Hepatic stellate cell (primary cell): Measurements from ENCODE around the gene MYO5C.

Experiments
- DNase-seq: peaks from one replicate; pipeline ENCODE4 v3.0.0; 2011; ENCODE audit warnings: low spot score

Gene MYO5C

DNA sequence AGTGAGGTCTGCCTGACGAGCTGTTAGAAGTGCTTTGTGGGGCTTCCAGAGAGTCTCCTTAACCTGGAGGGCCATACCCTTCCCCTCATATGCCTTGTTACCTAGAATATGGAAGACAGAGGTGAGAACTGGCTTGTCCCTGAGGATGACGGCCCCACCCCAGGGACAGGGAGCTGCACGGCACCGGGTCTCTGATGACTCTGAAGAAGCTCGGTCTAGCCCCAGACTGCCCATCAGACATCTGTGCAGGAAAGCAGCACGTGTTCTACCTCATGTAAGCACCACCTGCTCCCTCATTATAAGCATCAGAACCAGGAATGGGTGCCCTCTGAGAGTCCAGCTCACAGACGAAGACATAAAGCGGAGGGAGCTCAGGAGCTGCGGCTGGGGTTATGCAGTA lies 18.0 kb downstream of the MYO5C start:
- no peak for DNase-seq

DNA sequence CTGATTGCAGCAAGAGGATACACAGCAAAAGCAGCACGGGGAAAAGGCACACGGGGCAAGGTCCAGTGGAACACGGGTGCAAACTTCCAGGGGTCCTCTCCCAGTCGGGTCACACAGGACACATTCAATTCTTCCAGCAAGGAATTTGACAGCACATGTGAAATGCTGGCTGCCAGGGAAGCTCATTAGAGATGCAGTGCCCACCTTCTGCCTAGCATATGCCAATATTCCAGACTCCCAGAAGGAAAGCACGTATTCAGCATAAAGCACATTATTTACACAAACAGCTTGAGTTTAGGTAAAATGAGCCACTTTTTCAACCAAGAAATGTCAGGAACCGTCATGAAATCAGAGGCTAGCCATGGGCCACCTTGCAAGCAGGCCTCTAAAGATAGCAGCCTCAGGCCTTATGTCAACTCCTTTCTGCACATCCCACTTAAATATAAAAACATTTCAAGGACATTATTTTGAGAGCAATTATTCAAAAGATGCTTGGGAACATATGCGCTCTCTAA lies 19.3 kb downstream of the MYO5C start:
- no peak for DNase-seq

DNA sequence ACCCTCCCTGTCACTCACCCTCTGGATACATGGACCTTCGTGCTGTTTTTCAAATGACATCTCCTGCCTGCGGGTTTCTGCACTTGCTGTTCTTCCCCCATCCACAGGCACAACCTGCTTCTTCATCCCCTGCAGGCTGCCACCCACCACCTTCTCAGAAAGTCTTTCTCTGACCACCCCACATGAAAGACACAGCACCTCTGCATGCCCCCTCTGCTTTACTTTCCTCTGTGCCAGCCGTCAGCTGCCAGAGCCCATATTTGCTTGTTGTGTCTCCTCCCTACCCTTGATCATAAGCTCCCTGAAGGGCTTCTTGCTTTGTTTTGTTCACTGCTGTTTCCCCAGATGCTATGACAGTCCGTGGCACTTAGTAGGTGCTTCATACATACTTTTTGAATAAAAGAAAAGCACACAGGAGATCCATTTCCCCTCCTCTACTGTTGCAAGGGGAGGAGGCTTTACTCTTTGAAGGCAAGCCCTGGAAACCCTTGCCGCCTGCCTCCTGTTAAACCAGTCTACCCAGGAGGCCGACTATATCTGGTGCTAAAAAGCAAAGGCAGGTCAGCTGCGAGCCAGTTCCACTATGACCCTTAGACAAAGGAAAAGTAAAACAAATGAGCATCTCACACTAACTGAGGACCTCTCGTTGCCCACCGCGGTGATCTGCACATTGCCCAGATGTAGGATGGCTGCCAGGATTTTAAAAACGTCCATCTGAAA lies 31.9 kb downstream of the MYO5C start:
- DNase-seq, result no peak

DNA sequence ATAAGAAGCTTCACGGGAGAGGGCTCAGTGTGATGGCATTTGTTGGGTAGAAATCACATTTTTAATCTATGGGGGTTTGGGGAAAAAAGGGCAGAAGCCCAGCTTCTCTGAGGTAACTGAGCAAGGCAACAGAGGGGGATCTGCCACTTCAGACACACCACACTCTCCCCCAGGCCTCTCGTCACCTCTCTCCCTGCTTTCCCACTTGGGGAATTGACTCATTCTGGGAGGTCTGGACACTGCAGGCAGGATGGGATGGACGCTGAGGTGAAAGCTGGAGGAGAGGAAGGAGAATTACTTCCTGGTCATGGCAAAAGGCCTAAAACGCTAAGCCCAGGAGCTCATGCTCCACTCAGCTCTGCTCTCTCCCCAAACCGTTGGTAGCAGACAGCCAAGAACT lies 33.2 kb downstream of the MYO5C start:
- no peak for DNase-seq

DNA sequence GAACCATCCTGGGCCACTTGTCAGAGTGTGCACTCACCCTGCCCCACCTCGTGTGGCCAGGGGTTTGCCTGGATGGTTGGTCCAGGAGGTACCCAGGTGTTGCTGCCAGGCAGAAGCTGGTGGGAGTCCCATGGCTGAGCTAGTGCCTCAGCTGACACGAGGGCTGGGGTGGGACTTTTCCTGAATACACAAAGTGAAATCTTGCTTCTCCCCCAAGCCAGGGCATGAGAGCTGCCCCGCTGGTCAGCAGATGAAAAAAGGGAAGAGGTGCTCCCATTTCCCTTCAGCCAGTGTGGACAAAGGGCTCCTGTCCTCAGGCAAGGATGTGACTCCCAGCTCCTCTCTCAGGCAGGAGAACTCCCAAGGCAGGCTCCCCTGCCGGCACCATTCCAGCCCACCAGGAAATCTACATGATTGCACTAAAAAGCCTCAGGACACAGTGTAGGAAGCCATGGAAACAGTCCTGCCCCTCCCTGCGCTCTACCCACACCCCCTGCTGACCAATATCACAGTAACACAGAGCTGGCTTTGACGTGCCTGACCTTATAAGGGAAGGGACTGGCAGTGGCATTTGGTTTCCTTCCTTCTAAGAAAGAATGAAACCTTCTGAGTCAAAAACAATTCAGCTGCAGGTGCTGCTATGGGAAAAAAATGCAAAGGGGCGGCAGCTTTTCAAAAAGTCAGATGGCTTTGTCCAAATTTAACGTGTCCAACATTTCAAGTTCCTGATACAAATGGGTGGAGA lies 33.9 kb downstream of the MYO5C start:
- DNase-seq, result peak; percentile 78

DNA sequence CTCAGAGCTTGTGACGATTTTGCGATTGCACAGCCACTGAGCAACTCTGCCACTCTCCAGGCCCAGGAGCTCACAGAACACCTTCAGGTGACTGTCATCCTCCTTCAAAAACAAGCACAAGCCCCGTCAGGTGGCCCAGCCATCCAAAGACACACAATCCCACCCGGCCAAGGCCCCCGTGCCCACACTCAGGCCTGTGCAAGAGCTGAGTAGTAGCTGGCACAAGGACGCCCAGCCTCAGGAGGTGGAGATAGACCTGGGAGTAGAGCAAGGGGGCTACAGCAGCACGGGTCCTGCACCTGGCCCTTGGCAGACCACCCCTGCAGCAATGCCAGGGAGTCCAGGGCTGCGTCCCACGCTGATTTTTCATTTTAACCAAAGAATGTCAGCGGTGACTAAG lies 34.6 kb downstream of the MYO5C start:
- DNase-seq, result no peak

DNA sequence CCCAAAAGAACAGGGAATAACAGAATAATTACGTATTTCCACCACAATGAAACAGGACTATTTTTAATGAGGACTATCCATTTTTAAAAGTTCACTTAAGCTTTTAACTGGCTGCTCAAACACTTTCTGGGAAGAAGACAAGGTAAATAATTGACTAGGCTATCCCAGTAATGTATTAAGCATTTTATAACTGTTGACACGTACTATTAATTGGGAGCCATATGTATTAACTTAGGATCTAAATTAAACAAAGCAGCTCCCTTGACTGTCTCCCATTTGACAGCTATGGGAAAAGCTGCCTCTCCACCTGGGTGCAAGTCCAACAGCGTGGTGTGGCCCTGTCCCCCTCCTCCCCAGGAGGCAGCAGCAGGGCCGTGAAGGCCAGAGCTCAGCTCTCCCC lies 36.1 kb downstream of the MYO5C start:
- DNase-seq, result no peak

DNA sequence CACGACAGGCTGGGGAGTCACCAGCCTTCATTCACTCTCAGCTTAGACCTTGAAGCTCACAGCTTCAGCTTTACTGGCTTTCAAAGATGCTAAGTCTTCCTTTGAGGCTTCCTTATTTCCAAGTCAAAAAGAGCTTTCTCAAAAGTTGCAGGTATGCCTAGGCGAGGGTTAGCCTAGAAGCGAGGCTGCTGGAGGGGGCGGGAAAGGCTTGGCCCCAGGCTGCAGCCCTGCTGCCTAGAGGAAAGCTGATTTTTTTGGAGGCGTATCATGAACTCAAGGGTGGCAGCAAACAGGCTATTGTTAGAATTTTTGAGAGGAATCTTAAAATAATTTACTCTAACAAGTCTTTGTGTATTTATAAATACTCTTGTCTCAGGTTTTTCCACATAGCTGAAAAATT lies 37.1 kb downstream of the MYO5C start:
- no peak for DNase-seq

DNA sequence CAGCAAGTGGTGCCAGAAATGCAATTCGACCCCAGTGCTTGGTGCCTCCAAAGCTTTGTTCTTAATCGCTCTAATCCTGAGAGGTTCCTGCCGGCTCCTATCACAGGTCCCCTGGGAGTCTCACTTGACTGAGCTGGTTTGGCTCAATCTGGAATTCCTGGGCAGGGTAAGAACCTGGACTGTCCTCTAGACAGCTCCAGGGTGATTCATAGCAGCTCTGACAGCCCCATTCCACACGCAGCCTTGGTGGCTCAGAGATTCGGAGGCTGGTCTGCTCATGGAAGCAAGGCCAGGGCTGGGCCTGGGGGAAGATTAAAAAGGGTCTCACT lies 37.9 kb downstream of the MYO5C start:
- DNase-seq, result peak; percentile 93

DNA sequence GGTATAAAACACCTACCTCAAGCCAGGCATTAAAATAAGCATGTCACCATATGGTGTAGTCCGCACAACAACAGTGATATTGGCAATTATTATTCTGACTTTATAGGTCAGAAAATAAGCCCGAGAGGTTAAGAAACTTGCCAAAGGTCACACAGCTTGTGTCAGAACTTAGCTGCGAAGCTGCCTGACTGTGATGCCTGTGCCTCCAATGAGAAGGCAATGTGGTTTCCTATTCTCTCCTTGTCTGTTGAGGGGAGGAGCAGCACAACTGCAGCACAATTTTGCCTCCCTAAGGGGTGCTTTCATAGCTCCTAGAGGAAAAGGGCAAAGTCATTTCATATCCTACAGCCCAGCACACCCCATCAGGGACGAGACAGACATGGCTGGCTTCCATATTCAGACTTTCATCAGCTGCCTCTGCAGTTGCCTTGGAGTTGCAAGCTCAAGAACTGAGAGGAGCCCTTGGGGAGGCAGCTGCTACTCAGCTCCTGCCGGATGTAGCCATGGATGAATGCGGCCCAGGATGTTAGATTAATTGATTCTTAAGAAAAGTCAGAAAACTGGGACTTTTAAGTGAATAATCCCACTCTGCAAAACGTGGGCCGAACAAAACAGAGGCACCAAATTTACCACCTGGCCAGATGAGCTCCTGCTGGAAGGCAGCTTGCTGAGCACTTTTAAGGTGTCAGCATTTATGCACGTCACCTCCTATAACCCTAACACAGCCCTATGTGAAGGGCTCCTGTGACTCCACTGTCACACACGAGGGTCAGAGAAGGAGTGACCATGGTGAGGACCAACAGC lies 38.5 kb downstream of the MYO5C start:
- no peak for DNase-seq

DNA sequence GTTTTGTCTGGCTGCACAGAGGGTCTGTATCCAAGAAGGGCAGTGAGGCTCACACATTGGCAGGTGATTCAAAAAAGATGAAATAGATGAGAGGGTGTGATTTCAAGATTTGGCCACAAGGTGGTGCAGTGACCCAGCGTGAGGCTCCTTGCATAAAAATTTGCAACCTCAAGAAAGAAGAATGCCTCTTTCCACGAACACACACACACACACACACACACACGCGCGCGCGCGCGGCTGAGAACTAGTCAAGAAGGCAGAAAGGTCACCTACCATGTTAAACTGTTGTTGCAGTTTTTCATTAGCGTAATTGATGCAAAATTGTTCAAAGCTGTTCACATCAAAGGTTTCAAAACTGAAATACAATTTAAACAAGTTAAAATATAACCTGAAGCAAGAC lies 39.2 kb downstream of the MYO5C start:
- peak; percentile 60 for DNase-seq

DNA sequence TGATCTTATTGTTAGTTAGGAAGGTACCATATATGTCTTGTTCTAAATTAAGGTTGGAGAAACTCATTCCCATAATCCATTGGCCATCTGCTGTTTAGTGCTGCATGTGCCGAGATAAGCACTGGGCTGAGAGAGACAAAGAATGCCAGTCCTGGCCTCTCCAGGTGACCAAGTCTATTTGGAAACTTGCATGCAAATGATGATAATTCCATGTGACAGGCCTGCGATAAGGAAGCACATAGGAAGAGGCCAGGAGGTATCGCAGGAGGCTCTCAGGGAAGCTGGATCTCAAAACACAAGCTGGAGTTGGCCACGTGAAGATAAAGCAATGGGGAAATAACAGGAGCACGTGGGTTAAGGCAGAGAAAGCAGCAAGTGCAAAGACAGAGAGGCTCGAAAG lies 39.7 kb downstream of the MYO5C start:
- DNase-seq, result no peak

DNA sequence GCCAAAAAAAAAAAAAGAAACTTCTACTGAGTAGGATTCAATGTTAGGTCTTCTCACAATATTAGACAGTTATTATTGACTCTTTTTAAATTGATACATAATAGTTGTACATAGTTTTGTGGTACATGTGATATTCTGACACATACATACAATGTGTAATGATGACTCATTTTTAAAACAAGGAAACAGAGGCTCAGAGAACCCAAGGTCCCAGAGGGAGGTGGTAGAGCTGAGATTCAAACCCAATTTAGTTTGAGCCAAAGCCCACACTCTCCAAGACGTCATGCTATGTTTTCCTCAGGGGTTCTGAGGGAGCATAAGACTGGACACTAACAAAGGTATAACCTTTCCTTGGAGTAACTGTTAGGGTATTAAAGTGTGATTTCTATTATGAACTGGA lies 40.6 kb downstream of the MYO5C start:
- peak; percentile 21 for DNase-seq

DNA sequence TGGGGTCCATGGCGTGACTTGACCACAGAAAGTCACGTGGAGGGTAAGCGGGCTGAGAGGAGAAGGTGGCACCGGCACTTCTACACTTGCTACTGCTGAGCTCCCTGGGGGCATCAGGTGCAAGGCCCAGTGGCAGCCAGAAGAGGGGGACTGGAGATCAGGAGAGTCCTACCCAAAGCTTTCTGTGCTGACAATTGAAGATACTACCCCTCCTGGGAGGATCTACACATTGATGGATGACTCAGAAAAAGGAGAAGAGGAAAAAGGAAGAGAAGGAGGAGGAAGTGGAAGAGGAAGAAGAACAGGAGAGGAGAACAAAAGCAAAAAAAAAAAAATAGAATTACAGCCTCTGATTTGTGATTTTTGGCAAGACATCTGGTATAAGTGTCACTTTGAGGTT lies 41.2 kb downstream of the MYO5C start:
- no peak for DNase-seq

DNA sequence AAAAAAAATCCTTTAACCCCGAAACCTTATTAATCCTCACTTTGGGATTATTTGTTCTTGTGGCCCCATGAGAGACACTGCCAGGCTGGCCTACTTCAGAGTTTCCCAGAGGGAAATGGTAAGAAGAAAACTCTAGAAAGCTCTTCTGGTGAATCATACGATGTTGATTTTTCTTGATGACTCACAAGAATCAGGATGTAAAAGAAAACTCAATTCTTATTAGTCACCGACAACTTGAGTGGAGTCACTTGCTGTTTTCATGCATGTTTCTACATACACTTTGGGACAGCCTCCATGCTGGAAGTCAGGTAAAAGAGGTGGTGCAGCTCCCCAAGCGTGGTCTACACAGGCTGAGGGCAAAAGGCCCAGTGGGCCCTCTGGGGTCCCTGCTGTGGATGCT lies 42.8 kb downstream of the MYO5C start:
- DNase-seq, result peak; percentile 87

DNA sequence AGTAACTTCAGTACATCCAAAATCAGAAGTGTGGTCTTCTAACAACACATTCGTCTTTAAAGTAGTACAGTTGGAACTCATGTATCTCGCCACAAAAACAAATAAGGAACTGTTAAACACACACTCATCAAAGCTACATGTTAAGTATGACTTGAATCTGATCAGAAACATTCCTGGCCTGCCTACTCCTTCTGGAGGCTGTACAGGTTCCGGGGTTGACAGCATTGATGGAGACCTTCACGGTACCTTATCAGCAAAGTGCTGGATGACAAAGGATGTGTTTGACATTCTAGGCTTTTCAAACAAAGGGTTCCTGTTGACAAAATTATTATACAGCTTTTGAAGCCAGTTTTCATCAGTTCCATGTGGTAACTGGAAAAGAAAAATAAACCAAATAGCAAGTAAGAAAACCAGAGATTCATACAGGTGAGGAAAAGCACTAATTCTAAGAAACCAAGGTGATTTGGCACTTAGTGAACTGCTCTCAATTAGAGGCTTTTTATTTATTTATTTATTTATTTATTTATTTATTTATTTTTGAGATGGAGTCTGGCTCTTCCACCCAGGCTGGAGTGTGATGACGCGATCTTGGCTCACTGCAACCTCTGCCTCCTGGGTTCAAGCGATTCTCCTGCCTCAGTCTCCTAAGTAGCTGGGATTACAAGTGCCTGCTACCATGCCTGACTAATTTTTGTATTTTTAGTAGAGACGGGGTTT lies 44.3 kb downstream of the MYO5C start:
- no peak for DNase-seq

DNA sequence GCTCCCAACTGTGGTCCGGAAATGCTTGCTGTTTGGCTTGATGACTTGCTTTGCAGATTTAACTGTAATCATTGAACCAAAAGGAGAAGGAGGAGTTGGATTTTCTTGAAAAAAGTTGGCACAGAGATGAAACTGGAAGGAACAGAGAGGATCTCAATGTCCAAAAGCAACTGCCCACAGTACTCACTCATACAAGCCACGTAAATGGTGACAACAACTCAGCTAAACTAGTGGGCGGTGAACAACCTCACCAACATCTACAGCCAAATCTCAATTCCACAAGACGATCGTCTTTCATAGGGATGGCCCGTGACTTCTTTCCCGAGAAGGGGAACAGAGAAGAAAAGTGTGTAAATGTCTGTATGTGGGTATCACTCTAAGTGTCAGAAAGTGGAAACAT lies 48.1 kb downstream of the MYO5C start:
- no peak for DNase-seq

DNA sequence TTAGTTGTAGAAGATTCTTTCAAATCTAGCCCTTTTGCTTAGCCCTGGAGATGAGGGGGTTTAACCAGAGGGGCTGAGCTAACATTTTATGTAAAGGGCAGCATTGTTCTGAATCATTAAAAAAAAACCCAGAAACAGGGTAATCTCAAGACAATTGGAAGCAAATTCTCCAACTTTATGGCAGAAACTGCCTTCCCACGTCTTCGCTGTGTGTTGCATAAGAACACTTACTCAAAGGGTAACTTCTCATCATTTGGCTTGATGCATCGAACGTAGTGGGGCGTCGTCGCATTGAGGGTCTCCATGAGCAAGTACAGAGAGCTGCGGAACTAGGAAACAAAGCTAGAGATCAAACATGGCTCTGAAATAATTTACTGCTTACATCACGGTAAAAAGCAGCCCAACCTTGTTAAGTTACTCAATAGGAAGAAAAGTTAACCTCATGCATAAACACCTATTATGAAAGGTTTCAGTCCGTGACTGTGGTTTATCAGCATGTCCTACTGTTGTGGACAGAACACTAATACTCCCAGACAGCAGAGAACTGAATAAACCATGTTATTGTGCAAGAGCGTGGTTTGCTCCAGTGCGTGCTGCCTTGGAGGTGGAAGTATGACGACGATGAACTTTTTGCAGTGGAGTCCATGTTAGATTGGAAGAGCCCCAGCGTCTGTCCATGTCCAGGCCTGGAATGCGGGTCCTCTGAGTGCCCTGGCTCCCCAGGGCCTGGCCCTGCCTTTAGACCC lies 48.7 kb downstream of the MYO5C start:
- peak; percentile 36 for DNase-seq

DNA sequence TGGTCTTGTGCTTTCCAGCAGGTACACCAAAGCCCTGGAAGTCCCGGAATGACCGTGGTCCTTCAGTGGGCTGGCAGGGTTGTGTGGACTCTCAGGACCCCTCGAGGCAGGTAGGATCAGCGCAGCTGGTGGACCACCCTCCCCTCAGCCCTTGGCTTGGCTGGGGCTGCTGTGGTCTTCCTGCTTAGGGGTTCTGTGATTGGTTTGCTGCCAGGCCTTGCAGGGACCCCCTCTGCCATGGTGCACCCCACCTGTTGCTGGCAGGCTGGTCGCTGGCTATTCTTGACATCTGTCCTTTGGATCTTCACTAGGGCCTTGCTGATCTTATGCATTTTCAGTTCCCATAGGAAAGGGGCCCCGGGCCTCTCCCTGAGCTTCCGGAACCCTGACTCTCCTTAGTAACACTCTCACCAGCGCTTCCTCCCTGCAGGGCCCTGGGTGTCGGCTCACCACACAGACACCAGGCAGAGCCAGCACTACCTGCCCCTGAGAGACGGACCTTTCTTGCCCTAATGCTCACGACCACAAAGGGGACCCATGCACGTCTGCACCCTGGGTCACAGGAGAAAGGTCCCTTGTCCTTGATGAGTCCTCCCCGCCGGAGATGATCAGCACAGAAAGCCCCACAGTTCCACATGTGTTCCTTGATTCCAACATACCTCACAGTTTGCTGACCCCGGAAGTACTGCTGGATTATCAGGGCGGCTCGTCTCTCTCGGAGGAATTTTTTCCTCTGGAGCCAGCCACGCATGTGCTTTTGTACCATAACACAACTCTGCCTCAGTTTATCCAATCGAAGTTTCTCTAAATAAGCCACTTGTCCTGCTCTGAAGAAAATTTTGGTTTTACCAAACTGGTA lies 51.7 kb downstream of the MYO5C start:
- DNase-seq, result no peak

DNA sequence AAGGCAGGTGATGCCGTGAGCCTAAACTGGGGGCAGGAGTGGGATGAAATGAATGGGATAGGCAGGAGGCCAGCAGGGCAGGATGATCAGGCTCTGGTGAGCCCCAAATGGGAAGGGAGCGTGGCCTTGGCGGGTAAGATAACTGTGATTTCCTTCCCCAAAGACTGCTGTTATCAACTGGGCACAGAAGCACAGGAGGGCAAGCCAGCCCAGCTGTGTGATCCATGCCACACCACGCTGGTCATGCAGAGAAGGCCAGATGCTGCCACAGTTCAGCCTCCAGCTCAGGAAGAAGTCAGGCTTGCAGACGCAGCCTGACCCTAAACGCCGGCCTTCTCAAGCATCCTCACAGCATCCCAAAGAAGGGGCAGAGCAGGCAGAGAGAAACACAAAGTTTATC lies 52.3 kb downstream of the MYO5C start:
- DNase-seq, result no peak

DNA sequence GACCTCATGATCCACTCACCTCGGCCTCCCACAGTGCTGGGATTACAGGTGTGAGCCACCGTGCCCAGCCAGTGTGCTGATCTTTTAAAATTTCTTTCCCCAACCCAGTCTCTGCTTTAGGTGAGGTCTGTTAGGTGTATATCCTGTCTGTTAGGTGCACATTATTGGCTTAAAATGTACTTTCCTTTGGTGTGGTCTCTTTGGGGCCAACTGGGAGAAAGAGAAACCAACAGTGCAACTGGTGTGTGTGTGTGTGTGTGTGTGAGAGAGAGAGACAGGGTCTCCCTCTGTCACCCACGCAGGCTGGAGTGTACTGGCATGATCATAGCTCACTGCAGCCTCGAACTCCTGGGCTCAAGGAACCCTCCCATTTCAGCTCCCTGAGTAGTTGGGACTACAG lies 54.1 kb downstream of the MYO5C start:
- no peak for DNase-seq
